ENCODE measurements around the gene CEACAM1. TPM values are rescaled to one million over a fixed set of nuclear protein-coding genes. Genes with fewer than 3 reads are reported as not detected.
"Not testable (repeated sequence)": the region's sequence is repeated elsewhere in the genome, so short reads cannot be mapped to it uniquely, and the experiment has no call there.

CEACAM1 gene
- polyA plus RNA-seq, 4 donors: 16.3 to 54.2 (median 32.9) TPM

GRCh38 chr19:42514449-42514848 lies 13.8 kb downstream of the CEACAM1 start:
- WGBS, 3 donors: 85 to 100% (median 100%) methylated on average over 1 of the region's 1 CpG

DNA sequence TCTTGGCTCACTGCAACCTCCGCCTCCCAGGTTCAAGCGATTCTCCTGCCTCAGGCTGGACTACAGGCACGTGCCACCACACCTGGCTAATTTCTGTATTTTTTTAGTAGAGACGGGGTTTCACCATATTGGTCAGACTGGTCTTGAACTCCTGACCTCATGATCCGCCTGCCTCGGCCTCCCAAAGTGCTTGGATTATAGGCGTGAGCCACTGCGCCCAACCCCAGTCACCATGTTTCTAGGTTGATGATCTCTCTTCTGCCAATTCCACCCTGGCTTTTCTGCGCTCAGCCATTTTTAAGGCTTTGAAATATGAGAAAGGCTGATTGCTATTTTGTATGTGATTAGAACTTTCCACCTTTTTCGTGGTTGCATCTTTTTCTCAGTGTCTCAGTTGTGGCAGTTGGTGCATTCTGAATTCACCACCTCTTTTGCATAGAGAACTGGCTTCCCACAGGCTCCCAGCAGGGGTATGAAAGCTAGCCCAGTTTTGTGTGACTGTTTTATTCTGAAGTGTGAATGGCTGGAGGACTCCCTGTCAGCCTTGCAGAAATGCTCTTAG lies 15.5 kb downstream of the CEACAM1 start:
- FAIRE-seq: no peak
- Histone ChIP-seq H3K27ac (ENCODE audit: low read depth in 1 of 3, low read length in 2 of 3) (peak overlapping the region in 1 of 3 donors; percentile 9), H3K4me3 (ENCODE audit: low read depth in 1 of 3, low read length in 3 of 3) (no peak overlapping the region), H3K4me1 (ENCODE audit: control insufficient read depth in 3 of 3, insufficient read depth in 2 of 3, low read depth in 1 of 3, low read length in 2 of 3) (peaks cover 0 to 2% (median 0%) of the 10 kb centered on the region in 3 donors), H3K36me3 (ENCODE audit: control insufficient read depth in 3 of 3, insufficient read depth in 2 of 3, low read depth in 1 of 3, low read length in 3 of 3) (peaks cover 2 to 30% (median 28%) of the 10 kb centered on the region in 3 donors), H3K27me3 (ENCODE audit: control insufficient read depth in 3 of 3, insufficient read depth in 3 of 3, low read length in 3 of 3) (no peaks in the 10 kb centered on the region), H3K9me3 (ENCODE audit: control insufficient read depth in 2 of 2, insufficient read depth in 1 of 2, low read depth in 1 of 2, low read length in 1 of 2) (no peaks in the 10 kb centered on the region)
- no peak for DNase-seq
- WGBS, 3 donors: 80 to 89% (median 83%) methylated on average over 10 of the region's 10 CpGs

More at GRCh38 chr19:42514449-42514848, 13.8 kb downstream of the CEACAM1 start:
- FAIRE-seq (no peak), DNase-seq (no peak)
- Histone ChIP-seq H3K9me3 (ENCODE audit: control insufficient read depth in 2 of 2, insufficient read depth in 1 of 2, low read depth in 1 of 2, low read length in 1 of 2) (no peaks in the 10 kb centered on the region), H3K4me3 (ENCODE audit: low read depth in 1 of 3, low read length in 3 of 3) (no peak overlapping the region), H3K27me3 (ENCODE audit: control insufficient read depth in 3 of 3, insufficient read depth in 3 of 3, low read length in 3 of 3) (no peaks in the 10 kb centered on the region), H3K27ac (ENCODE audit: low read depth in 1 of 3, low read length in 2 of 3) (no peak overlapping the region), H3K4me1 (ENCODE audit: control insufficient read depth in 3 of 3, insufficient read depth in 2 of 3, low read depth in 1 of 3, low read length in 2 of 3) (peaks cover 0 to 2% (median 0%) of the 10 kb centered on the region in 3 donors), H3K36me3 (ENCODE audit: control insufficient read depth in 3 of 3, insufficient read depth in 2 of 3, low read depth in 1 of 3, low read length in 3 of 3) (peaks cover 2 to 37% (median 33%) of the 10 kb centered on the region in 3 donors)

- DNase-seq (no peak), FAIRE-seq (no peak)
- H3K9me3 ChIP-seq (ENCODE audit: control insufficient read depth in 2 of 2, insufficient read depth in 1 of 2, low read depth in 1 of 2, low read length in 1 of 2): no peaks in the 10 kb centered on the region
- WGBS, 3 donors: 84 to 88% (median 87%) methylated on average over 5 of the region's 5 CpGs
- no peaks in the 10 kb centered on the region for H3K27me3 ChIP-seq (ENCODE audit: control insufficient read depth in 3 of 3, insufficient read depth in 3 of 3, low read length in 3 of 3)
- peaks cover 2 to 30% (median 28%) of the 10 kb centered on the region in 3 donors for H3K36me3 ChIP-seq (ENCODE audit: control insufficient read depth in 3 of 3, insufficient read depth in 2 of 3, low read depth in 1 of 3, low read length in 3 of 3)
- no peak overlapping the region for H3K27ac ChIP-seq (ENCODE audit: low read depth in 1 of 3, low read length in 2 of 3)
- H3K4me3 ChIP-seq (ENCODE audit: low read depth in 1 of 3, low read length in 3 of 3): no peak overlapping the region
- peaks cover 0 to 2% (median 0%) of the 10 kb centered on the region in 3 donors for H3K4me1 ChIP-seq (ENCODE audit: control insufficient read depth in 3 of 3, insufficient read depth in 2 of 3, low read depth in 1 of 3, low read length in 2 of 3)
These were observed 16.1 kb downstream of the CEACAM1 start for GRCh38 chr19:42512130-42512636.

DNA sequence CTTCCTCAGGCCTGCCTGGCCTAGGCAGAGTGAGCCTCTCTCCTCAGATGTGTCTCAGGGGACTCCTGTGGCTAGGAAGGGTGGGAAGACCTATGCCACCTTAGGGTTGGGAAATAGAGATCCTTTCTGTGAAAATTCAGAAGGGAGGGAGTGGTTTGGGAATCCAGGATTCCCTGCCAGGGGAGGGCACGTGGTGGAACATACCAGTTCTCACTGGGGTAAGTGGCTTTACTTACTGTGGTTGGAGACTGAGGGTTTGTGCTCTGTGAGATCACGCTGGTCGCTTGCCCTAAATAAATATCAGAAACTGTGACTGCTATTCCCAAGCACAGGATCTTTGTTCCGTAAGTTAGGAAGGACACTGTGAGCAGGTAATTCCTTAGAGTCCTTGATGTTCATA lies 16.9 kb downstream of the CEACAM1 start:
- H3K9me3 ChIP-seq (ENCODE audit: control insufficient read depth in 2 of 2, insufficient read depth in 1 of 2, low read depth in 1 of 2, low read length in 1 of 2): no peaks in the 10 kb centered on the region
- H3K36me3 ChIP-seq (ENCODE audit: control insufficient read depth in 3 of 3, insufficient read depth in 2 of 3, low read depth in 1 of 3, low read length in 3 of 3): peaks cover 2 to 30% (median 26%) of the 10 kb centered on the region in 3 donors
- no peaks in the 10 kb centered on the region for H3K27me3 ChIP-seq (ENCODE audit: control insufficient read depth in 3 of 3, insufficient read depth in 3 of 3, low read length in 3 of 3)
- 85 to 95% (median 94%) methylated on average over 4 of the region's 4 CpGs for WGBS, 3 donors
- H3K27ac ChIP-seq (ENCODE audit: low read depth in 1 of 3, low read length in 2 of 3): no peak overlapping the region
- DNase-seq: no peak
- no peak overlapping the region for H3K4me3 ChIP-seq (ENCODE audit: low read depth in 1 of 3, low read length in 3 of 3)
- peaks cover 0 to 2% (median 0%) of the 10 kb centered on the region in 3 donors for H3K4me1 ChIP-seq (ENCODE audit: control insufficient read depth in 3 of 3, insufficient read depth in 2 of 3, low read depth in 1 of 3, low read length in 2 of 3)
- no peak for FAIRE-seq

GRCh38 chr19:42508892-42509444 lies 19.3 kb downstream of the CEACAM1 start:
- no peak overlapping the region for H3K27ac ChIP-seq (ENCODE audit: low read depth in 1 of 3, low read length in 2 of 3)
- H3K9me3 ChIP-seq (ENCODE audit: control insufficient read depth in 2 of 2, insufficient read depth in 1 of 2, low read depth in 1 of 2, low read length in 1 of 2): no peaks in the 10 kb centered on the region
- H3K4me3 ChIP-seq (ENCODE audit: low read depth in 1 of 3, low read length in 3 of 3): no peak overlapping the region
- FAIRE-seq (no peak), DNase-seq (no peak)
- peaks cover 0 to 18% (median 16%) of the 10 kb centered on the region in 3 donors for H3K36me3 ChIP-seq (ENCODE audit: control insufficient read depth in 3 of 3, insufficient read depth in 2 of 3, low read depth in 1 of 3, low read length in 3 of 3)
- H3K27me3 ChIP-seq (ENCODE audit: control insufficient read depth in 3 of 3, insufficient read depth in 3 of 3, low read length in 3 of 3): no peaks in the 10 kb centered on the region
- peaks cover 0 to 2% (median 0%) of the 10 kb centered on the region in 3 donors for H3K4me1 ChIP-seq (ENCODE audit: control insufficient read depth in 3 of 3, insufficient read depth in 2 of 3, low read depth in 1 of 3, low read length in 2 of 3)

DNA sequence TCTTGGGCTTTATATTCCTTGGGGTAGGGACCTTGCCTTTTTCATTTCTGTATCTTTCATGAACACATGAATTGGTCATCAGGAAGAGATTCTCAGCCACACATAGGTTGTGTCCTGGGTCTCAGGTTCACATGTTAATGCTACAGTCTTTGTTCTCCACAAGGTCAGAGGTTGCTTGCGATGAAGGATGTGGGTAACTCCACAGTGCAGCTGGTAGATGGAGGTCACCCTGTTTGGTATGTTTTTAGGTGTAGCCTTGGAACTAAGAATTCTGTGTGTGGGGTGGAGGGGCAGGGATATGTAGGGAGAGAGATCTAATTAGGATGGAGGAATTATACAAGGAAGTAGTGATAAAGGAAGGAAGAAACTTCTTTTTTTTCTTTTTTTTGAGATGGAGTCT lies 23.2 kb downstream of the CEACAM1 start:
- FAIRE-seq: no peak
- H3K9me3 ChIP-seq (ENCODE audit: control insufficient read depth in 2 of 2, insufficient read depth in 1 of 2, low read depth in 1 of 2, low read length in 1 of 2): no peaks in the 10 kb centered on the region
- H3K27ac ChIP-seq (ENCODE audit: low read depth in 1 of 3, low read length in 2 of 3): no peak overlapping the region
- no peaks in the 10 kb centered on the region for H3K4me1 ChIP-seq (ENCODE audit: control insufficient read depth in 3 of 3, insufficient read depth in 2 of 3, low read depth in 1 of 3, low read length in 2 of 3)
- no peak for DNase-seq
- H3K36me3 ChIP-seq (ENCODE audit: control insufficient read depth in 3 of 3, insufficient read depth in 2 of 3, low read depth in 1 of 3, low read length in 3 of 3): peaks cover 0 to 8% (median 2%) of the 10 kb centered on the region in 3 donors
- no peaks in the 10 kb centered on the region for H3K27me3 ChIP-seq (ENCODE audit: control insufficient read depth in 3 of 3, insufficient read depth in 3 of 3, low read length in 3 of 3)
- 48 to 90% (median 89%) methylated on average over 1 of the region's 1 CpG for WGBS, 3 donors
- no peak overlapping the region for H3K4me3 ChIP-seq (ENCODE audit: low read depth in 1 of 3, low read length in 3 of 3)

DNA sequence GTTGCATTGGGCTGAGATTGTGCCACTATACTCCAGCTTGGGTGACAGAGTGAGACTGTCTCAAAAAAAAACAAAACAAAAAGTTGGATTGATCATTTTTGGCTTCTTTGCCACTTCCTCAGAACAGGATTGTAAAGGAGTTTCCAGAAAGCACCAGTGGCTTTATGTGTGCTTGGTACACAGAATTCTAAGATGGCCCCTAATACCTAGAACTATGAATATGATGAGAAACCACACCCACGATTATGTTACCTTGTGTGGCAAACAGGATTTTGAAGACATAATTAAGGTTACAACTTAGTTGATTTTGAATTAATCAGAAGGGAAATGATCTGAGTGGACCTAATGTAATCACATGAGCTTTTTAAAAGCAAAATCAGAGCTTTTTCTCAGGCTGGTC lies 26.5 kb downstream of the CEACAM1 start:
- FAIRE-seq (no peak), DNase-seq (no peak)
- Histone ChIP-seq H3K27me3 (ENCODE audit: control insufficient read depth in 3 of 3, insufficient read depth in 3 of 3, low read length in 3 of 3) (no peaks in the 10 kb centered on the region), H3K27ac (ENCODE audit: low read depth in 1 of 3, low read length in 2 of 3) (no peak overlapping the region), H3K9me3 (ENCODE audit: control insufficient read depth in 2 of 2, insufficient read depth in 1 of 2, low read depth in 1 of 2, low read length in 1 of 2) (no peaks in the 10 kb centered on the region), H3K4me3 (ENCODE audit: low read depth in 1 of 3, low read length in 3 of 3) (no peak overlapping the region), H3K36me3 (ENCODE audit: control insufficient read depth in 3 of 3, insufficient read depth in 2 of 3, low read depth in 1 of 3, low read length in 3 of 3) (peaks cover 0 to 3% (median 0%) of the 10 kb centered on the region in 3 donors), H3K4me1 (ENCODE audit: control insufficient read depth in 3 of 3, insufficient read depth in 2 of 3, low read depth in 1 of 3, low read length in 2 of 3) (peaks cover 0 to 19% (median 7%) of the 10 kb centered on the region in 3 donors)
- 35 to 77% (median 67%) methylated on average over 1 of the region's 1 CpG for WGBS, 3 donors

DNA sequence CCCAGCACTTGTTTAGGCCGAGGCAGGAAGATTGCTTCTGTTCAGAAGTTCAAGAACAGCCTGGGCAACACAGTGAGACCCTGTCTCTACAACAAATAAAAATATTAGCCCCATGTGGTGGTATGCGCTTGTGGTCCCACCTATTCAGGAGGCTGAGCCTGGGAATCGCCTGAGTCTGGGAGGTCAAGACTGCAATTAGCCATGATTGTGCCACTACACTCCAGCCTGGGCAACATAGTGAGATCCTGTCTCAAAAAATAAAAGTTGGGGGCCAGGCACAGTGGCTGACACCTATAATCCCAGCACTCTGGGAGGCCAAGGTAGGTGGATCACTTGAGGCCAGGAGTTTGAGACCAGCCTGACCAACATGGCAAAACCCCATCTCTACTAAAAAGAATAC lies 27.0 kb downstream of the CEACAM1 start:
- WGBS, 3 donors: 97 to 98% (median 98%) methylated on average over 3 of the region's 3 CpGs
- not testable (repeated sequence) for DNase-seq; H3K27me3 ChIP-seq (ENCODE audit: control insufficient read depth in 3 of 3, insufficient read depth in 3 of 3, low read length in 3 of 3); H3K4me3 ChIP-seq (ENCODE audit: low read depth in 1 of 3, low read length in 3 of 3); H3K27ac ChIP-seq (ENCODE audit: low read depth in 1 of 3, low read length in 2 of 3); FAIRE-seq; H3K36me3 ChIP-seq (ENCODE audit: control insufficient read depth in 3 of 3, insufficient read depth in 2 of 3, low read depth in 1 of 3, low read length in 3 of 3); H3K9me3 ChIP-seq (ENCODE audit: control insufficient read depth in 2 of 2, insufficient read depth in 1 of 2, low read depth in 1 of 2, low read length in 1 of 2)
- H3K4me1 ChIP-seq (ENCODE audit: control insufficient read depth in 3 of 3, insufficient read depth in 2 of 3, low read depth in 1 of 3, low read length in 2 of 3): peaks cover 0 to 24% (median 9%) of the 10 kb centered on the region in 3 donors

Data from small intestine (tissue), 7 donors.